ENCODE results near the gene STARD13. TPM values are rescaled to one million over a fixed set of nuclear protein-coding genes. Genes with fewer than 3 reads are reported as not detected.
A peak's percentile ranks its signal among the peaks of the same experiment; 100 is the strongest.

Gene STARD13
- total RNA-seq, 1 experiment from 2014 or later: 11.3 TPM

DNA sequence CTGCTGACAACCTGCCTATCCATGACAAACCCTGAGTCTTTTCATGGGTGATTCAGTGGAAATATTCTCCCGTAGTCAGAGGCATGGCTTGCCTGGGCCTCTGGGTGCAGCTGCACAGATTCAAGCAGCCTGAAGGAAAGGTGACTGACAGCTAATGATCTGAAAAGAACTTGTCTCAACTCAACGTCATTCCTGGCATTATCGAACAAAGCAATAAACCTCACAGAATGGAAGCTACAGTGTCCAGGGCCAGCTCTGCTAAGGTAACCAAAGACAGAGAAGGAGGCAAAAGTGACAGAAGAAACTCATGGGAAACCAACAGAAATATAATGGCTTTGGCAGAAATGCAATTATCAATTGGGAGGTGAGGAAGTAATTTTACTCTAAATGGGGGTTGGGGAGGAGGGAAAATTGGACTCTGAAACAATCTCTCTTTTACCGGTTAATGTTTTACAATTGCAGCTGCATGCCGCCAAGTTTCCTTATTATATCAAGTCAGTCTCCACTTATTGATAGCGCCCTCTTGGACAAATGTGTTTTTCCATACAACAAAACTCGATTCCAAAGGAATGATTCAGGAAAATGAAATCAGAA lies 12.9 kb downstream of the STARD13 start:
- DNase-seq: no peak
- TF ChIP-seq, protein P1, sequence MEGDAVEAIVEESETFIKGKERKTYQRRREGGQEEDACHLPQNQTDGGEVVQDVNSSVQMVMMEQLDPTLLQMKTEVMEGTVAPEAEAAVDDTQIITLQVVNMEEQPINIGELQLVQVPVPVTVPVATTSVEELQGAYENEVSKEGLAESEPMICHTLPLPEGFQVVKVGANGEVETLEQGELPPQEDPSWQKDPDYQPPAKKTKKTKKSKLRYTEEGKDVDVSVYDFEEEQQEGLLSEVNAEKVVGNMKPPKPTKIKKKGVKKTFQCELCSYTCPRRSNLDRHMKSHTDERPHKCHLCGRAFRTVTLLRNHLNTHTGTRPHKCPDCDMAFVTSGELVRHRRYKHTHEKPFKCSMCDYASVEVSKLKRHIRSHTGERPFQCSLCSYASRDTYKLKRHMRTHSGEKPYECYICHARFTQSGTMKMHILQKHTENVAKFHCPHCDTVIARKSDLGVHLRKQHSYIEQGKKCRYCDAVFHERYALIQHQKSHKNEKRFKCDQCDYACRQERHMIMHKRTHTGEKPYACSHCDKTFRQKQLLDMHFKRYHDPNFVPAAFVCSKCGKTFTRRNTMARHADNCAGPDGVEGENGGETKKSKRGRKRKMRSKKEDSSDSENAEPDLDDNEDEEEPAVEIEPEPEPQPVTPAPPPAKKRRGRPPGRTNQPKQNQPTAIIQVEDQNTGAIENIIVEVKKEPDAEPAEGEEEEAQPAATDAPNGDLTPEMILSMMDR (IDR thresholded peaks at IDR 0.05; ENCODE audit: unreplicated experiment): no peak
- CTCF ChIA-PET: no interaction called here
- intact Hi-C loops (cut with micrococcal nuclease; ENCODE audit: unreplicated experiment): no loop called here
- BruUV-seq (replicated peaks): no TSS peak
- Mint-ChIP-seq H3K36me3 (ENCODE audit: insufficient read depth, unreplicated experiment) (peaks cover 4% of the 10 kb centered on the region), H3K4me3 (ENCODE audit: low read depth, unreplicated experiment) (peak overlapping the region; percentile 26), H3K4me1 (ENCODE audit: low read depth, unreplicated experiment) (peaks cover 16% of the 10 kb centered on the region), H3K27ac (ENCODE audit: unreplicated experiment) (peak overlapping the region; percentile 50), H3K27me3 (ENCODE audit: unreplicated experiment) (no peaks in the 10 kb centered on the region), H3K9me3 (ENCODE audit: low read depth, unreplicated experiment) (no peaks in the 10 kb centered on the region)

DNA sequence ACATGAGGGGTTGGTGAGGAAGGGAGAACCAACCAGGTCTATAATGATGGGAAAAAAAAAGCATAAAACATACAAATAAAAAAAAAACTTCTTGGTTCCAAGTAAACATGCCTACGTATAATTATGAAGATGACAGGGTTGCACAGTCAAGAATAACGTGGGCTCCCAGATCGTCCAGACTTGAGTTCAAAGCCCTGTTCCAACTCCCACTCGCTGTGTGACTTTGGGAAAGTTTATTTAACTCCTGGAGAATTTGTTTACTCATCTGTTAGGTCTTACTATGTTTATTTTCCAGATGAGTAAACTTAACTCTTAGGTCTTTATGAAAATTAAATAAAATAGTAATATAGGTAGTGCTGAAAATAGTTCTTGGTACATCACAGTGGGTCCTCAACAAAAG lies 13.8 kb downstream of the STARD13 start:
- intact Hi-C loops (cut with micrococcal nuclease; ENCODE audit: unreplicated experiment): no loop called here
- Mint-ChIP-seq H3K27me3 (ENCODE audit: unreplicated experiment) (no peaks in the 10 kb centered on the region), H3K4me1 (ENCODE audit: low read depth, unreplicated experiment) (peaks cover 16% of the 10 kb centered on the region), H3K4me3 (ENCODE audit: low read depth, unreplicated experiment) (no peak overlapping the region), H3K36me3 (ENCODE audit: insufficient read depth, unreplicated experiment) (peaks cover 4% of the 10 kb centered on the region), H3K27ac (ENCODE audit: unreplicated experiment) (no peak overlapping the region), H3K9me3 (ENCODE audit: low read depth, unreplicated experiment) (no peaks in the 10 kb centered on the region)
- BruUV-seq (replicated peaks): no TSS peak
- CTCF ChIA-PET: no interaction called here
- DNase-seq: no peak
- TF ChIP-seq, protein P1 (IDR thresholded peaks at IDR 0.05; ENCODE audit: unreplicated experiment): no peak

DNA sequence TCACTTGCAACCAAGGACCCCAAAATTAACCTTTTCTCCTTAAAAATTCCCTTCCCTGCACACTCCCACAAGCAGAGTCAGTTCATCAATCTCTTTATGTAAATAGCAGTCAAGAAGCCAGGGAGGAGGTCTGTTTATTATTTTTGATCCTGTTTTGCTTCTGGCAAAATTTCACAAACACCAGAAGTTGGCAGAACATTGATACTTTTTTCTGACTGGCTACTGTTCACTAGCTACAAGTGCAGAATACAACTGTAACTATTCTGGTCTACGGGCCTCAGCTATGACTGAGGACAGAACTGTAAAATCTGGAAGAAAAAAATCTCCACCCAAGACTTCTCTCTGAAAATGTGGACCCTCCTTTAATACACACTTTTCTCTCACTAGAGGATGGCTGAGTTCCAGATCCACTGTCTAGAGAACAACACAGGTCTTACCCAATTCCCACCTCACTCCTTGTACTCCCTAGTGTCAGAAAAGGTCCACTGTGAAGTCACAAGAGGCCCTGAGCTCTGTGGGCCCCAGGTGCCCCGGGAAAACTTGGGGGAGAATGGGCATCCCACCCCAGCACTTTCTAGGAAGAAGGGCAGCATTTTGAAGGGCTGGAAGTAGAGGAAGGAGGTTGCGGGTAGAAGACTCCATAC lies 14.5 kb downstream of the STARD13 start:
- H3K4me3 Mint-ChIP-seq (ENCODE audit: low read depth, unreplicated experiment): no peak overlapping the region
- no peaks in the 10 kb centered on the region for H3K27me3 Mint-ChIP-seq (ENCODE audit: unreplicated experiment)
- BruUV-seq (replicated peaks): no TSS peak
- intact Hi-C loops (cut with micrococcal nuclease; ENCODE audit: unreplicated experiment): no loop called here
- peaks cover 4% of the 10 kb centered on the region for H3K36me3 Mint-ChIP-seq (ENCODE audit: insufficient read depth, unreplicated experiment)
- H3K4me1 Mint-ChIP-seq (ENCODE audit: low read depth, unreplicated experiment): peaks cover 16% of the 10 kb centered on the region
- TF ChIP-seq, protein P1 (IDR thresholded peaks at IDR 0.05; ENCODE audit: unreplicated experiment): no peak
- CTCF ChIA-PET: no interaction called here
- H3K27ac Mint-ChIP-seq (ENCODE audit: unreplicated experiment): no peak overlapping the region
- no peak for DNase-seq
- no peaks in the 10 kb centered on the region for H3K9me3 Mint-ChIP-seq (ENCODE audit: low read depth, unreplicated experiment)

DNA sequence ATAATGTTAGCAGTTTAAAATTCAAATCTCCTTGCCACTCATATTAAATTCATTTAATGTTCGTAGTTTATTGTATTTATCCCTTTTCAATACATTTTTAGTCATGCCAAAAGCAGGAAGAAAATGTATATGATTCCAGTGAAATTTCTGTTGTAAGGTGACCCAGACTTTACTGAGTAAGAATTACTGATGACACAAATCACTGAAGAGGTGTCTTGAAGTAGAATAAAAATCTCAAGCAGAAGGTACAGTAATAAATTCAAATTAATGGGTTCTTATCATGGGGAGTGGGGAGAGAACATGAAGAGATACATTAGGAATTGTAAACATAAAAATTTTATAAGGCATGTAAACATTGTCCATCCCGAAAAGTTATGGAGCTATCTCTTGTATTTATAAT lies 19.9 kb downstream of the STARD13 start:
- CTCF ChIA-PET: interaction anchor here (1.2 to 1.5 kb wide), 2 partner anchors 20 to 48 kb away, joined by 3 read pairs; partner anchors contain the start of gene STARD13
- Mint-ChIP-seq H3K4me3 (ENCODE audit: low read depth, unreplicated experiment) (no peak overlapping the region), H3K36me3 (ENCODE audit: insufficient read depth, unreplicated experiment) (no peaks in the 10 kb centered on the region), H3K4me1 (ENCODE audit: low read depth, unreplicated experiment) (no peaks in the 10 kb centered on the region), H3K9me3 (ENCODE audit: low read depth, unreplicated experiment) (no peaks in the 10 kb centered on the region), H3K27me3 (ENCODE audit: unreplicated experiment) (no peaks in the 10 kb centered on the region), H3K27ac (ENCODE audit: unreplicated experiment) (no peak overlapping the region)
- intact Hi-C loops (cut with micrococcal nuclease; ENCODE audit: unreplicated experiment): no loop called here
- TF ChIP-seq, protein P1 (IDR thresholded peaks at IDR 0.05; ENCODE audit: unreplicated experiment): no peak
- no peak for DNase-seq
- no TSS peak for BruUV-seq (replicated peaks)

Data from Calu3 (cell line).